ENCODE measurements around the gene CLASRP. TPM values are rescaled to one million over a fixed set of nuclear protein-coding genes. Genes with fewer than 3 reads are reported as not detected.
A peak's percentile ranks its signal among the peaks of the same experiment; 100 is the strongest.

The CLASRP gene
- total RNA-seq, 1 donor from 2014 or later: 111 TPM

- no peak for DNase-seq (ENCODE audit: extremely low spot score, unreplicated experiment)
- TF ChIP-seq CTCF (conservative IDR thresholded peaks at IDR 0.05): no peak
- H3K4me3 Mint-ChIP-seq: peak overlapping the region; percentile 34
- H3K27me3 Mint-ChIP-seq: no peaks in the 10 kb centered on the region
- no peaks in the 10 kb centered on the region for H3K9me3 Mint-ChIP-seq
- peaks cover 18% of the 10 kb centered on the region for H3K4me1 Mint-ChIP-seq (ENCODE audit: unreplicated experiment)
- H3K36me3 Mint-ChIP-seq: peaks cover 17% of the 10 kb centered on the region
- H3K27ac Mint-ChIP-seq: no peak overlapping the region
Measured at GRCh38 chr19:45037393-45038169, 1.3 kb upstream of the CLASRP start.

- no peak for TF ChIP-seq CTCF (conservative IDR thresholded peaks at IDR 0.05)
- Mint-ChIP-seq H3K4me1 (ENCODE audit: unreplicated experiment) (peaks cover 18% of the 10 kb centered on the region), H3K36me3 (peaks cover 14% of the 10 kb centered on the region), H3K27ac (peak overlapping the region; percentile 97), H3K4me3 (peak overlapping the region; percentile 97), H3K27me3 (no peaks in the 10 kb centered on the region), H3K9me3 (no peaks in the 10 kb centered on the region)
- no peak for DNase-seq (ENCODE audit: extremely low spot score, unreplicated experiment)
Measured at GRCh38 chr19:45040059-45040771, 1.4 kb downstream of the CLASRP start.

DNA sequence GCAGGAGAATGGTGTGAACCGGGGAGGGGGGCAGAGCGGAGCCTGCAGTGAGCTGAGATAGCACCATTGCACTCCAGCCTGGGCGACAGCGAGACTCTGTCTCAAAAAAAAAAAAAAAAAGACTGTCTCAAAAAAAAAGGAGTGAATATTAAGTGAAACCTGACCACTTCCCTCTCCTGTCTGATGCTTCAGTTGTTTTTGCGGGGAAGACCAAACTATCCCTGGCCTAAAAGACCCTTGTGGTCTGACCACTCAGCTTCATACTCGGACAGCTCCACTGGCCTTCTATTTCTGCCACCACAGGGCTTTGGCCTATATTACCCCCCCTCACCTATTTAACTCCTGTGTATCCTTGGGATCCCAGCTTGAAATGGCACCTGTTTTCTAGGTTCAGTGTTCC, 2.3 kb downstream of the CLASRP start:
- H3K4me1 Mint-ChIP-seq (ENCODE audit: unreplicated experiment): peaks cover 26% of the 10 kb centered on the region
- H3K36me3 Mint-ChIP-seq: peaks cover 14% of the 10 kb centered on the region
- H3K9me3 Mint-ChIP-seq: no peaks in the 10 kb centered on the region
- peak overlapping the region; percentile 76 for H3K27ac Mint-ChIP-seq
- DNase-seq (ENCODE audit: extremely low spot score, unreplicated experiment): no peak
- H3K4me3 Mint-ChIP-seq: peak overlapping the region; percentile 80
- H3K27me3 Mint-ChIP-seq: no peaks in the 10 kb centered on the region
- no peak for TF ChIP-seq CTCF (conservative IDR thresholded peaks at IDR 0.05)

DNA sequence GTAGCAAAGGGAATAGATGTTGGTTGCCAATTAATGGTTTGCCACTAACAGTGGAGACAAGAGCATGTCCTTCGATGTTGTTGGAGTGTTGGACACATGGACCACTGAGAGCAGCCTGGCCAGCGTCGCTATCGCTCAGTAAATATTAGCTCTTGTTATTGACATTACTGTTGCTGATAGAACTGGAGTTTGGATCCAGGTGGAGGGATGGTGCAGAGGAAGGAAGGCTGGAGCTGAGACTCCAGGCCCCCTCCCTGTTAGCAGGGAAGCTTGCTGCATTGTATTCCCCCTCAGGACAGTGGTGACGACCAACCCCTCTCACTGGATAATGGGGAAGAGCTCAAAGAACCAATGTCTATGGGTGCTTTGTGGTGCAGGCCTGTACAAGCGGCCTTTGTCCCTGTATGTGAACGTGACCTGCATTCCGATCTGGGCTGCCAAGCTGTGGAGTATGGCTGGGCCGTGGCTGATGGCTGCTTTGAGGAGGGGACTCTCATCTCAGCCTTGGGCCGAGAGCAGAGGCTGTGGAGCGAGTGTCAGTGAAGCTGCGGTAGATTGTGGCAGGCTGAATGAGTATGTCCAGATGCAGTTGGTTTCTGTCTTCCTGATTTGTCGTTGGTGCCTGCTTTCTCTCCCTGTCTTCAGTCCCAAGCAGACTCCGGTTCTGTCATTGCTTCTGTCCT, 7.0 kb downstream of the CLASRP start:
- TF ChIP-seq CTCF (conservative IDR thresholded peaks at IDR 0.05): no peak
- H3K9me3 Mint-ChIP-seq: no peaks in the 10 kb centered on the region
- peaks cover 14% of the 10 kb centered on the region for H3K4me1 Mint-ChIP-seq (ENCODE audit: unreplicated experiment)
- no peak for DNase-seq (ENCODE audit: extremely low spot score, unreplicated experiment)
- H3K36me3 Mint-ChIP-seq: peaks cover 13% of the 10 kb centered on the region
- peak overlapping the region; percentile 80 for H3K27ac Mint-ChIP-seq
- H3K4me3 Mint-ChIP-seq: peak overlapping the region; percentile 65
- no peaks in the 10 kb centered on the region for H3K27me3 Mint-ChIP-seq

DNA sequence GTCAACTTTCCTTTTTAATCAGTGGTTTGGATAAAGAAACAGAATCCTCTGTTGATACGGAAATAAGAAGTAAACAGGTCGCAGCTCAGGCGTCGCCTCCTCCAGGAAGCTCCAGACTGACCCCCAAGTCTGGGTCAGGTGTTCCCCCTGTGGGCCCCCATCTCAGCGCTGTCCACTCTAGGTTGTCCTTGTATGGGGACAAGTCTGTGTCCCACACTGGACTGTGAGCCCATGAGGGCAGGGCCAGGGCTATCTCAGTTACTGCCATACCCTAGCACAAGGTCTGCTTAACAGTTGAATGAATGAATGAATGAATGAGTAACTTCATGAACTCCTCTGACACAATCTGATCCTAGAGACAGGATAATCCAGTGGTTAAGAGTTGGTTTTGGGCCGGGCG, 7.5 kb downstream of the CLASRP start:
- Mint-ChIP-seq H3K4me3 (peak overlapping the region; percentile 65), H3K36me3 (peaks cover 10% of the 10 kb centered on the region), H3K27me3 (no peaks in the 10 kb centered on the region), H3K27ac (peak overlapping the region; percentile 80), H3K4me1 (ENCODE audit: unreplicated experiment) (peaks cover 14% of the 10 kb centered on the region), H3K9me3 (no peaks in the 10 kb centered on the region)
- no peak for TF ChIP-seq CTCF (conservative IDR thresholded peaks at IDR 0.05)
- no peak for DNase-seq (ENCODE audit: extremely low spot score, unreplicated experiment)
